SK-N-SH (cell line): Measurements from ENCODE around the gene PKNOX2. TPM values are rescaled to one million over a fixed set of nuclear protein-coding genes. Genes with fewer than 3 reads are reported as not detected.

Experiments
- CTCF ChIA-PET: fragments of 300-600, 350-600 bp; formaldehyde crosslinking; extraction: SDS; loops from one replicate; lab custom pipeline; 2021; lab: Yijun Ruan, JAX
- POLR2A ChIA-PET: fragments of 350-600 bp; sonication (Branson Sonifier 250); formaldehyde crosslinking; extraction: SDS; loops from one replicate; lab custom pipeline; 2020; ENCODE audit warnings: antibody characterized with exemption, inconsistent platforms; lab: Yijun Ruan, JAX
- DNase-seq: peaks from one replicate; pipeline ENCODE4 v3.0.0; 2012
- H2AFZ ChIP-seq: fragments of 200-600 bp; sonication (generic); 2 replicates; pipeline ENCODE4 v1.8.1; 2016; ENCODE audit warnings: antibody characterized with exemption, mild to moderate bottlenecking, low read depth
- H3F3A ChIP-seq: fragments of 200-600 bp; sonication (generic); replicated peaks from 2 replicates; pipeline ENCODE3; 2016; ENCODE audit warnings: antibody characterized with exemption, mild to moderate bottlenecking; ENCODE audit not compliant: insufficient read depth
- H3K27ac ChIP-seq, 2 experiments: fragments of 200-500 bp in 1 of 2; fragments of 200-600 bp in 1 of 2; sonication (Bioruptor generic) in 1 of 2; sonication (generic), shearing (Covaris generic) in 1 of 2; 2 replicates each; pipeline versions ENCODE4 v1.5.1 to v1.6.1; 2014 to 2016; ENCODE audit warnings: low read depth in 2 of 2, inconsistent platforms in 1 of 2, low read length in 1 of 2, mild to moderate bottlenecking in 1 of 2, mixed read lengths in 1 of 2
- H3K27me3 ChIP-seq: fragments of 200-600 bp; sonication (generic), shearing (Covaris generic); 2 replicates; pipeline ENCODE4 v1.6.1; 2016; ENCODE audit warnings: mixed run types; ENCODE audit not compliant: insufficient read depth
- H3K36me3 ChIP-seq, 2 experiments: fragments of 200-500 bp in 1 of 2; fragments of 200-600 bp in 1 of 2; sonication (Bioruptor generic) in 1 of 2; sonication (generic) in 1 of 2; replicated peaks in 1 of 2; 2 replicates each; pipeline versions ENCODE3 to v1.5.1; 2014 to 2016; ENCODE audit warnings: low read length in 1 of 2, mild to moderate bottlenecking in 1 of 2; ENCODE audit not compliant: insufficient read depth in 2 of 2, control insufficient read depth in 1 of 2
- H3K4me1 ChIP-seq, 2 experiments: fragments of 200-500 bp in 1 of 2; fragments of 200-600 bp in 1 of 2; sonication (Bioruptor generic) in 1 of 2; sonication (generic), shearing (Covaris generic) in 1 of 2; 2 replicates each; pipeline versions ENCODE4 v1.5.1 to v1.6.1; 2014 to 2016; ENCODE audit warnings: low read depth in 1 of 2, low read length in 1 of 2, mixed run types in 1 of 2; ENCODE audit not compliant: insufficient read depth in 2 of 2, control insufficient read depth in 1 of 2
- H3K4me2 ChIP-seq: fragments of 200-600 bp; sonication (generic), shearing (Covaris generic); 2 replicates; pipeline ENCODE4 v1.6.1; 2017; ENCODE audit warnings: mixed run types
- H3K4me3 ChIP-seq, 2 experiments: fragments of 200-500 bp in 1 of 2; fragments of 200-600 bp in 1 of 2; sonication (Bioruptor generic) in 1 of 2; sonication (generic), shearing (Covaris generic) in 1 of 2; 2 replicates each; pipeline versions ENCODE4 v1.5.1 to v1.8.1; 2014 to 2016; ENCODE audit warnings: low read depth in 2 of 2, inconsistent platforms in 1 of 2, low read length in 1 of 2, mild to moderate bottlenecking in 1 of 2, mixed read lengths in 1 of 2, moderate library complexity in 1 of 2
- H3K79me2 ChIP-seq: fragments of 200-600 bp; sonication (generic); 2 replicates; pipeline ENCODE4 v1.8.1; 2017; ENCODE audit warnings: mild to moderate bottlenecking; ENCODE audit not compliant: insufficient read depth
- H3K9ac ChIP-seq: fragments of 200-600 bp; sonication (generic); 2 replicates; pipeline ENCODE4 v1.6.1; 2017; ENCODE audit warnings: mixed run types
- H3K9me2 ChIP-seq: fragments of 200-600 bp; sonication (generic); 2 replicates; pipeline ENCODE4 v1.6.1; 2017; ENCODE audit warnings: mixed run types
- H3K9me3 ChIP-seq: fragments of 200-600 bp; sonication (generic); 2 replicates; pipeline ENCODE4 v1.6.1; 2017; ENCODE audit warnings: mixed run types, mild to moderate bottlenecking, moderate library complexity
- H4K20me1 ChIP-seq: fragments of 200-600 bp; sonication (generic); 2 replicates; pipeline ENCODE4 v1.6.1; 2017; ENCODE audit warnings: mild to moderate bottlenecking, mixed run types; ENCODE audit not compliant: insufficient read depth
- CTCF ChIP-seq: fragments of 200-600 bp; sonication (generic); IDR thresholded peaks from 2 replicates; pipeline ENCODE4 v1.6.1; 2017; ENCODE audit warnings: antibody characterized with exemption, mild to moderate bottlenecking, moderate library complexity
- ELF1 ChIP-seq: IDR thresholded peaks from 2 replicates; pipeline ENCODE4 v1.4.0; 2012
- EP300 ChIP-seq, 2 experiments: IDR thresholded peaks; 2 replicates each; pipeline versions ENCODE4 v1.4.0 to v1.6.1; 2012; ENCODE audit warnings: borderline replicate concordance in 1 of 2, low read depth in 1 of 2, low read length in 1 of 2
- FOXM1 ChIP-seq: IDR thresholded peaks from 2 replicates; pipeline ENCODE4 v1.4.0; 2012; ENCODE audit warnings: low read depth, mild to moderate bottlenecking
- GATA2 ChIP-seq: sonication (generic); formaldehyde crosslinking; IDR thresholded peaks from 2 replicates; pipeline ENCODE4 v1.5.0; 2020; ENCODE audit warnings: mild to moderate bottlenecking, missing genetic modification reagents
- JUND ChIP-seq: IDR thresholded peaks from 2 replicates; pipeline ENCODE4 v1.4.0; 2012
- MAX ChIP-seq: IDR thresholded peaks from 2 replicates; pipeline ENCODE4 v1.4.0; 2012; ENCODE audit warnings: low read depth
- MEF2A ChIP-seq: IDR thresholded peaks from 2 replicates; pipeline ENCODE4 v1.4.0; 2012; ENCODE audit warnings: low read depth, borderline replicate concordance
- MXI1 ChIP-seq: IDR thresholded peaks from 2 replicates; pipeline ENCODE4 v1.6.1; 2012; ENCODE audit warnings: mild to moderate bottlenecking, low read depth, low read length, improper control_type of control experiment
- NRF1 ChIP-seq: IDR thresholded peaks from 2 replicates; pipeline ENCODE4 v1.6.1; 2012; ENCODE audit warnings: low read depth, mild to moderate bottlenecking, low read length
- PBX3 ChIP-seq: IDR thresholded peaks from 2 replicates; pipeline ENCODE4; 2012
- POLR2AphosphoS5 ChIP-seq: IDR thresholded peaks from 2 replicates; pipeline ENCODE4 v1.6.1; 2012; ENCODE audit warnings: low read depth, low read length
- RXRA ChIP-seq: IDR thresholded peaks from 2 replicates; pipeline ENCODE4 v1.4.0; 2012; ENCODE audit warnings: low read depth, mild to moderate bottlenecking, borderline replicate concordance
- SIN3A ChIP-seq: IDR thresholded peaks from 2 replicates; pipeline ENCODE4 v1.6.1; 2012; ENCODE audit warnings: low read depth, mild to moderate bottlenecking, low read length, moderate library complexity, borderline replicate concordance
- SMC3 ChIP-seq: IDR thresholded peaks from 2 replicates; pipeline ENCODE4 v1.6.1; 2012; ENCODE audit warnings: low read depth, low read length, improper control_type of control experiment
- TCF12 ChIP-seq: IDR thresholded peaks from 2 replicates; pipeline ENCODE4 v1.4.0; 2012
- TEAD4 ChIP-seq: IDR thresholded peaks from 2 replicates; pipeline ENCODE4 v1.4.0; 2012; ENCODE audit warnings: mild to moderate bottlenecking, borderline replicate concordance; ENCODE audit not compliant: insufficient read depth
- USF1 ChIP-seq: IDR thresholded peaks from 2 replicates; pipeline ENCODE4 v1.4.0; 2012; ENCODE audit warnings: low read depth, borderline replicate concordance
- USF2 ChIP-seq: fragments of 150-350 bp; IDR thresholded peaks from 2 replicates; pipeline ENCODE4 v1.6.1; 2017; ENCODE audit warnings: antibody characterized with exemption, low read length, low read depth, borderline replicate concordance
- YY1 ChIP-seq: IDR thresholded peaks from 2 replicates; pipeline ENCODE4 v1.4.0; 2012; ENCODE audit warnings: low read depth, mild to moderate bottlenecking
- ZBTB33 ChIP-seq: IDR thresholded peaks from 2 replicates; pipeline ENCODE4 v1.4.0; 2012; ENCODE audit warnings: low read depth, borderline replicate concordance
- WGBS: methylation state at CpG from one replicate; pipeline ENCODE4 v1.1.6; 2017; ENCODE audit warnings: low lambda C conversion rate; 5-methylcytosine and 5-hydroxymethylcytosine counted together
- polyA plus RNA-seq, 3 experiments: library from polyadenylated mRNA; depleted of rRNA; stranded (reverse); fragments of >200 nt; gene quantifications; 2 replicates each; pipeline ENCODE4 v1.2.3, GENCODE V29; 2012

Gene PKNOX2
- polyA plus RNA-seq, 1 of the 3 experiments (the other 2 are of a cell fraction): 0.02 TPM

GRCh38 chr11:125317416-125317815, 152.9 kb downstream of the PKNOX2 start:
- CTCF ChIA-PET: no interaction called here
- Histone ChIP-seq H3K4me2 (no peak overlapping the region), H3F3A (no peaks in the 10 kb centered on the region), H3K79me2 (no peaks in the 10 kb centered on the region), H3K27ac (no peak overlapping the region), H3K9me3 (no peaks in the 10 kb centered on the region), H3K4me3 (no peak overlapping the region), H3K9ac (no peak overlapping the region), H3K9me2 (no peaks in the 10 kb centered on the region), H3K36me3 (no peaks in the 10 kb centered on the region), H2AFZ (no peak overlapping the region), H3K4me1 (peaks cover 0 to 8% of the 10 kb centered on the region in 2 experiments; a peak in 1 of 4 replicates), H4K20me1 (no peaks in the 10 kb centered on the region), H3K27me3 (no peaks in the 10 kb centered on the region)
- POLR2A ChIA-PET: no interaction called here
- WGBS: 5% methylated on average over 2 of the region's 2 CpGs
- no peak for DNase-seq
- TF ChIP-seq TCF12: no peak
- TF ChIP-seq MAX: no peak
- no peak for TF ChIP-seq ELF1
- TF ChIP-seq FOXM1: no peak
- TF ChIP-seq JUND: no peak
- no peak for TF ChIP-seq POLR2AphosphoS5
- no peak for TF ChIP-seq GATA2 (CRISPR knock-in tag)
- TF ChIP-seq TEAD4: no peak
- TF ChIP-seq SMC3: no peak
- no peak for TF ChIP-seq RXRA
- TF ChIP-seq ZBTB33: no peak
- no peak for TF ChIP-seq USF1
- no peak for TF ChIP-seq SIN3A
- TF ChIP-seq NRF1: no peak
- TF ChIP-seq PBX3: no peak
- no peak for TF ChIP-seq MEF2A

GRCh38 chr11:125319649-125320048, 155.1 kb downstream of the PKNOX2 start:
- Histone ChIP-seq H2AFZ (no peak overlapping the region), H4K20me1 (no peaks in the 10 kb centered on the region), H3K4me1 (peaks cover 0 to 8% of the 10 kb centered on the region in 2 experiments; a peak in 1 of 4 replicates), H3K27me3 (no peaks in the 10 kb centered on the region; the same call in 1 of the 2 replicates), H3K4me2 (no peak overlapping the region), H3K36me3 (no peaks in the 10 kb centered on the region), H3K9ac (no peak overlapping the region), H3K4me3 (no peak overlapping the region), H3K9me2 (no peaks in the 10 kb centered on the region), H3F3A (no peaks in the 10 kb centered on the region), H3K9me3 (no peaks in the 10 kb centered on the region), H3K27ac (no peak overlapping the region), H3K79me2 (no peaks in the 10 kb centered on the region)
- DNase-seq: no peak
- 26% methylated on average over 1 of the region's 1 CpG for WGBS
- CTCF ChIA-PET: interaction anchor here (1.2 to 1.9 kb wide), 3 partner anchors 27 to 110 kb away, joined by 3 to 8 read pairs (median 5); no protein-coding TSS in a partner anchor
- POLR2A ChIA-PET: no interaction called here
- TF ChIP-seq MEF2A: no peak
- no peak for TF ChIP-seq USF1
- no peak for TF ChIP-seq EP300 (IDR thresholded peaks at IDR 0.05; ENCODE audit: borderline replicate concordance in 1 of 2, low read depth in 1 of 2, low read length in 1 of 2)
- TF ChIP-seq USF2: no peak
- no peak for TF ChIP-seq CTCF
- TF ChIP-seq YY1: no peak
- TF ChIP-seq MXI1: no peak
